ENCODE measurements around the gene PIGU. TPM values are rescaled to one million over a fixed set of nuclear protein-coding genes. Genes with fewer than 3 reads are reported as not detected.
A peak's percentile ranks its signal among the peaks of the same experiment; 100 is the strongest.

PIGU gene
- total and polyA plus RNA-seq, 2 of the 13 experiments (the other 11 are each of a cell fraction or from before 2014, with no cell fraction given): 45.5 to 231 TPM

GRCh38 chr20:34621383-34622367 is 55.2 kb downstream of the PIGU start (continued):
- TF ChIP-seq ZNF205 (CRISPR knock-in tag; IDR thresholded peaks at IDR 0.05) (peak; percentile 79), DDIT3 (CRISPR knock-in tag; IDR thresholded peaks at IDR 0.05) (peak; percentile 48; the same call in 1 of the 2 replicates), DZIP1 (CRISPR knock-in tag; IDR thresholded peaks at IDR 0.05) (no peak), ZNF296 (CRISPR knock-in tag; conservative IDR thresholded peaks at IDR 0.05) (no peak), SUZ12 (IDR thresholded peaks at IDR 0.05; ENCODE audit: low read depth, low read length) (no peak), ZNF761 (CRISPR knock-in tag; conservative IDR thresholded peaks at IDR 0.05) (peak; percentile 89; the same call in 1 of the 2 replicates), HNF4A (CRISPR knock-in tag; IDR thresholded peaks at IDR 0.05) (peak; percentile 97), SNAPC4 (CRISPR knock-in tag; IDR thresholded peaks at IDR 0.05) (no peak), RARA (CRISPR knock-in tag; IDR thresholded peaks at IDR 0.05) (peak; percentile 92)
- TF ChIP-seq, protein P1, sequence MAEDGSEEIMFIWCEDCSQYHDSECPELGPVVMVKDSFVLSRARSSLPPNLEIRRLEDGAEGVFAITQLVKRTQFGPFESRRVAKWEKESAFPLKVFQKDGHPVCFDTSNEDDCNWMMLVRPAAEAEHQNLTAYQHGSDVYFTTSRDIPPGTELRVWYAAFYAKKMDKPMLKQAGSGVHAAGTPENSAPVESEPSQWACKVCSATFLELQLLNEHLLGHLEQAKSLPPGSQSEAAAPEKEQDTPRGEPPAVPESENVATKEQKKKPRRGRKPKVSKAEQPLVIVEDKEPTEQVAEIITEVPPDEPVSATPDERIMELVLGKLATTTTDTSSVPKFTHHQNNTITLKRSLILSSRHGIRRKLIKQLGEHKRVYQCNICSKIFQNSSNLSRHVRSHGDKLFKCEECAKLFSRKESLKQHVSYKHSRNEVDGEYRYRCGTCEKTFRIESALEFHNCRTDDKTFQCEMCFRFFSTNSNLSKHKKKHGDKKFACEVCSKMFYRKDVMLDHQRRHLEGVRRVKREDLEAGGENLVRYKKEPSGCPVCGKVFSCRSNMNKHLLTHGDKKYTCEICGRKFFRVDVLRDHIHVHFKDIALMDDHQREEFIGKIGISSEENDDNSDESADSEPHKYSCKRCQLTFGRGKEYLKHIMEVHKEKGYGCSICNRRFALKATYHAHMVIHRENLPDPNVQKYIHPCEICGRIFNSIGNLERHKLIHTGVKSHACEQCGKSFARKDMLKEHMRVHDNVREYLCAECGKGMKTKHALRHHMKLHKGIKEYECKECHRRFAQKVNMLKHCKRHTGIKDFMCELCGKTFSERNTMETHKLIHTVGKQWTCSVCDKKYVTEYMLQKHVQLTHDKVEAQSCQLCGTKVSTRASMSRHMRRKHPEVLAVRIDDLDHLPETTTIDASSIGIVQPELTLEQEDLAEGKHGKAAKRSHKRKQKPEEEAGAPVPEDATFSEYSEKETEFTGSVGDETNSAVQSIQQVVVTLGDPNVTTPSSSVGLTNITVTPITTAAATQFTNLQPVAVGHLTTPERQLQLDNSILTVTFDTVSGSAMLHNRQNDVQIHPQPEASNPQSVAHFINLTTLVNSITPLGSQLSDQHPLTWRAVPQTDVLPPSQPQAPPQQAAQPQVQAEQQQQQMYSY (CRISPR knock-in tag; IDR thresholded peaks at IDR 0.05): no peak
